NB4 (cell line): ENCODE measurements around the gene CDKN2AIP.
A peak's percentile ranks its signal among the peaks of the same experiment; 100 is the strongest.

ENCODE experiments used
- DNase-seq: peaks from one replicate; pipeline ENCODE4 v3.0.0; 2010; ENCODE audit warnings: low read depth
- H3K4me3 ChIP-seq: one replicate; pipeline ENCODE4 v1.5.1; 2011; ENCODE audit warnings: mild to moderate bottlenecking, low read depth, low read length, moderate library complexity
- CTCF ChIP-seq: IDR thresholded peaks from one replicate; pipeline ENCODE4 v1.5.1; 2012; ENCODE audit warnings: low read depth, low read length
- MAX ChIP-seq: IDR thresholded peaks from 2 replicates; pipeline ENCODE4 v1.6.1; 2011; ENCODE audit warnings: low read depth, low read length
- MYC ChIP-seq: IDR thresholded peaks from 2 replicates; pipeline ENCODE4 v1.6.1; 2011; ENCODE audit warnings: low read depth, low read length
- POLR2A ChIP-seq: IDR thresholded peaks from 2 replicates; pipeline ENCODE4 v1.6.1; 2011; ENCODE audit warnings: mild to moderate bottlenecking; ENCODE audit not compliant: insufficient read length; ENCODE audit errors: extremely low read depth

CDKN2AIP gene

DNA sequence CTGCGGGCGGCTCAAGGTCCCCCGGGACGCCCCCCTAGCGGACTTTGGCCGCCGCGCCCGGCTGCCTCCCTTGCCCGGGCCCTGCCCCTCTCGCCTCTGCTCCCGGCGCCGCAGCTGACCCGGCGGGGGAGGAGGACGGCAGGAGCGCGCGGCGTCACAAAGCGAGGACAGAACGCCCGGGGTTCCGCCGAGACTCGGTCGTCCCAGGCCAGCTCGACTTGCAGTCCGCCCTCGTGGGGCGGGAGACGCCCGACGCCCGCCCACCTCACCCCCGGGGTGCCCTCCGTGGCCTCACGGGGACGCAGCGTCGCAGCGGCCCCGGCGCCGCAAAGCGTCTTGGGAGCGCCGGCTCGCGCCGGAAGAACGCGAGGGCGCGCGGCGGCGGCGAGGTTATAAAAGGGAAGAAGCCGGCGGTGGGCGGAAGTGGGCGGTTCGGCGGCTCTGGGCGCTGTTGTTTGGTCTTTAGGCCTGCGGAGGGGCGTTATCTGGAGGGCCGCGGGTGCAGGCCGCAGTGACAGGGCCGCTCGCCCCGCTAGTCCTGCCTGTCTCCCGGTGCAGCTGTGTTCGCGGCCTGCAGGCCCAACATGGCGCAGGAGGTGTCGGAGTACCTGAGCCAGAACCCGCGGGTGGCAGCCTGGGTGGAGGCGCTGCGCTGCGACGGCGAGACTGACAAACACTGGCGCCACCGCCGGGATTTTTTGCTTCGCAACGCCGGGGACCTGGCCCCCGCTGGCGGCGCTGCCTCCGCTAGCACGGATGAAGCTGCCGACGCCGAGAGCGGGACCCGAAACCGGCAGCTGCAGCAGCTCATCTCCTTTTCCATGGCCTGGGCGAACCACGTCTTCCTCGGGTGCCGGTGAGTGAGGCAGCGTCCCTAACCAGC, at the start of gene CDKN2AIP:
Gene CDKN2AIP (plus strand): TSS at position 423 of the 883 bp plus-strand sequence. CDS start 162 bp downstream, at position 585.
- peak within 1 kb of the TSS; percentile 93 for H3K4me3 ChIP-seq
- DNase-seq: peak; percentile 96
- TF ChIP-seq MAX: peak; percentile 68
- peak; percentile 12; the same call in 1 of the 2 replicates for TF ChIP-seq MYC
- TF ChIP-seq POLR2A: peak; percentile 69
- peak; percentile 0 for TF ChIP-seq CTCF

DNA sequence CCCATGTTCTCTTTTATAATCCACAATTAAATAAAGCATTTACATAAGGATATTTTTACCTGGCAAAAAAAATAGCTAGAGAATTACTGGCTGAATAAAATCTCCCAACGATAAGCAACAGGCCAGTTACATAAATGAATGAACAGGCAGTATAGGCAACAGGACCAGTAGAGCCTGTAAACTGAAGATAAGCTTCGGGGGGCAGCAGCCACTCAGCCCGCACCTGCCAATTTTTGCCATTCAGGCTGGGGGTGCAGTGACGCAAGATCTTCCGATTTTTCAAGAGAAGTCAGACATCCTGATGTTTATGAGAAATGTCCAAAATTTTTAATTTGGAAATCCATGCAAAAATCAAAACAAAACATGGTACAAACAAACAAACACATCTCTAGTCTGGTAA, 49.0 kb upstream of the CDKN2AIP start:
- no peak for DNase-seq
- TF ChIP-seq POLR2A (no peak), MAX (no peak), MYC (no peak), CTCF (no peak)
- H3K4me3 ChIP-seq: no peak overlapping the region

- TF ChIP-seq CTCF (no peak), MAX (no peak), POLR2A (no peak), MYC (no peak)
- no peak overlapping the region for H3K4me3 ChIP-seq
- peak; percentile 20 for DNase-seq
These were observed 48.2 kb upstream of the CDKN2AIP start for GRCh38 chr4:183396227-183396637.

DNA sequence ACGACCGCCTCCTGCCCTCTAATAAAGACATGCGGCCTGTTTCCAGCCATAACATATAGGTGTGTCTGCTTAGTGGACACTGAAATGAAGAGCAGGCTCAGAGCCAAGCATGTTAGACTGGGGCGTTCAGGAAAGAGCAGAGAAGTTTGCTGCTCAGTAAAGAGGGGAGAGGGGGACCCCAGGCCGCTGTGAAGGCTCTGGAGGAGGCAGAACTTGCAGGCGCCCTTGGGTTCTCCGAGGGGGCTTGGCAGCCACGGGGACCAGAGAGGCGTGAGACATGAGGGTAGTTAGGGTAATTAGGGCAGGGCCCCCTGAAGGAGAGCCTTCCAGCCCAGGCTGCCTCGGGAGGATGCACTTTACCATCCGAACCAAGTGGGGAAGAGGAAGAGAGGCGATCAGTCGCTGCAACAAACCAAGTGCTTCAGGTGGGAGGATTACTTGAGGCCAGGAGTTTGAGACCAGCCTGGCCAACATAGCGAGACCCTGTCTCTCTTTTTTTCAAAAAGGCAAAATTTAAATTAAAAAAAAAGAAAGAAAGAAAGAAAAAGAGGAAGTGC, 46.6 kb upstream of the CDKN2AIP start:
- TF ChIP-seq POLR2A (no peak), MYC (no peak), MAX (no peak)
- peak; percentile 13 for DNase-seq
- no peak overlapping the region for H3K4me3 ChIP-seq

GRCh38 chr4:183398298-183399125, 45.9 kb upstream of the CDKN2AIP start:
- TF ChIP-seq MAX (peak; percentile 95), MYC (peak; percentile 70), CTCF (peak; percentile 49), POLR2A (no peak)
- peak; percentile 86 for DNase-seq
- H3K4me3 ChIP-seq: peak overlapping the region; percentile 25
